DOHH2 (cell line): ENCODE results near the gene MACF1.

Experiments used
- CTCF ChIP-seq: fragments of 200-600 bp; sonication (generic); IDR thresholded peaks from one replicate; pipeline ENCODE4 v1.5.1; 2014; ENCODE audit warnings: antibody characterized with exemption, mild to moderate bottlenecking, low read depth, low read length; ENCODE audit not compliant: poor library complexity, severe bottlenecking
- EZH2phosphoT487 ChIP-seq: fragments of 200-600 bp; sonication (generic); IDR thresholded peaks from 2 replicates; pipeline ENCODE4 v1.6.1; 2017; ENCODE audit warnings: borderline replicate concordance, mild to moderate bottlenecking, antibody characterized with exemption, low read length, moderate library complexity, mixed read lengths

- TF ChIP-seq CTCF: no peak
- TF ChIP-seq EZH2phosphoT487: no peak
These were observed 154.6 kb downstream of the MACF1 start for GRCh38 chr1:39359028-39359570.
